ENCODE measurements around the gene TADA2B. TPM values are rescaled to one million over a fixed set of nuclear protein-coding genes. Genes with fewer than 3 reads are reported as not detected.

The TADA2B gene
- total RNA-seq, 6 donors from 2014 or later: 20.8 to 29.0 (median 26.2) TPM

DNA sequence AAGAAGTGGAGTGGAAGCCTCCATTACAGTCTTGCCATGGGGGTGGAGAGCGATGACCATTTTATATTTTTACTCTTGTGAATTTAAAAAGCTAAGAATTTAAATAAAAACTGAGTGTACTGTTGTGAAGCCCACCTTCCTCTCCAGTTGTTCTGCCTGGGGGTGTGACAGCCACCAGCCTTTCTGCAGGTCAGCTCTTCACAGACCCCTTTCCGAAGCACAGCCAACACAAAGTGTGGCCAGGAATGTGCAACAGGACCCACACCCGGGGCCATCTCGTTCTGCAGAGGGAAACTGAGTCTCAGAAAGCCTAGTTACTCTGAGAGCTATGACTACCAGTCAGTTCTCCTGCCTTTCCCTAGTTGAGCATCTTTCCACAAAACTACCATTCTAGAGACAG, 23.3 kb downstream of the TADA2B start:
- DNase-seq (no peak), ATAC-seq (ENCODE audit: low FRiP score in 2 of 2) (no peak)
- H3K27me3 ChIP-seq: no peaks in the 10 kb centered on the region
- TF ChIP-seq EP300 (IDR thresholded peaks at IDR 0.05) (no peak), POLR2AphosphoS5 (IDR thresholded peaks at IDR 0.05) (no peak), POLR2A (IDR thresholded peaks at IDR 0.05) (no peak)
- TF ChIP-seq, protein P1, sequence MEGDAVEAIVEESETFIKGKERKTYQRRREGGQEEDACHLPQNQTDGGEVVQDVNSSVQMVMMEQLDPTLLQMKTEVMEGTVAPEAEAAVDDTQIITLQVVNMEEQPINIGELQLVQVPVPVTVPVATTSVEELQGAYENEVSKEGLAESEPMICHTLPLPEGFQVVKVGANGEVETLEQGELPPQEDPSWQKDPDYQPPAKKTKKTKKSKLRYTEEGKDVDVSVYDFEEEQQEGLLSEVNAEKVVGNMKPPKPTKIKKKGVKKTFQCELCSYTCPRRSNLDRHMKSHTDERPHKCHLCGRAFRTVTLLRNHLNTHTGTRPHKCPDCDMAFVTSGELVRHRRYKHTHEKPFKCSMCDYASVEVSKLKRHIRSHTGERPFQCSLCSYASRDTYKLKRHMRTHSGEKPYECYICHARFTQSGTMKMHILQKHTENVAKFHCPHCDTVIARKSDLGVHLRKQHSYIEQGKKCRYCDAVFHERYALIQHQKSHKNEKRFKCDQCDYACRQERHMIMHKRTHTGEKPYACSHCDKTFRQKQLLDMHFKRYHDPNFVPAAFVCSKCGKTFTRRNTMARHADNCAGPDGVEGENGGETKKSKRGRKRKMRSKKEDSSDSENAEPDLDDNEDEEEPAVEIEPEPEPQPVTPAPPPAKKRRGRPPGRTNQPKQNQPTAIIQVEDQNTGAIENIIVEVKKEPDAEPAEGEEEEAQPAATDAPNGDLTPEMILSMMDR (IDR thresholded peaks at IDR 0.05): no peak
- WGBS, 2 donors: 88 to 92% methylated on average over 4 of the region's 4 CpGs
- peaks cover 7 to 35% (median 23%) of the 10 kb centered on the region in 4 donors for H3K36me3 ChIP-seq
- peak overlapping the region in 3 of 4 donors; percentile 92 to 97 (median 92) for H3K27ac ChIP-seq
- H3K4me3 ChIP-seq: peak overlapping the region in 2 of 4 donors; percentile 73 to 100
- H3K9me3 ChIP-seq: no peaks in the 10 kb centered on the region
- H3K4me1 ChIP-seq: peaks cover 18 to 34% (median 24%) of the 10 kb centered on the region in 4 donors

DNA sequence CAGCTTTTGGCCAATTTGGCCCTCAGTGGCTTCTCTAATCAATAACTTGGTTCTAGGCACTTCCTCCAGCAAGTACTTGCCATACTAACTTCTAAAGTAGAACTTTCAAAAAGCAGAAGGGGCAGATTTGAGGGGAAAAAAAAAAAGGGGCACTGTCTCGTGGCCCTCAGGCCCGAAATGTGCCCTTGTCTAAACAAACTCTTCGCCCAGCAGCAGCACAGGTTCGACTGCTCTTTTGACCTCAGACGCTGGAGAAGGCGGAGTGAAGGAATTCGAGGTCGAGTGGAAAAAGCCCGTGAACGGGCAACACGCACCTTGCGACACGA, 23.9 kb downstream of the TADA2B start:
- H3K27ac ChIP-seq: peak overlapping the region; percentile 91 to 97 (median 92)
- peaks cover 3 to 29% (median 17%) of the 10 kb centered on the region in 4 donors for H3K36me3 ChIP-seq
- no peaks in the 10 kb centered on the region for H3K27me3 ChIP-seq
- H3K9me3 ChIP-seq: no peaks in the 10 kb centered on the region
- H3K4me3 ChIP-seq: peak overlapping the region; percentile 73 to 100 (median 97)
- ATAC-seq (ENCODE audit: low FRiP score in 2 of 2) (no peak), DNase-seq (no peak)
- 1 to 4% methylated on average over 12 to 13 of the region's 13 CpGs for WGBS, 2 donors
- peaks cover 18 to 34% (median 24%) of the 10 kb centered on the region in 4 donors for H3K4me1 ChIP-seq
- TF ChIP-seq EP300 (IDR thresholded peaks at IDR 0.05): no peak
- TF ChIP-seq, protein P1 (IDR thresholded peaks at IDR 0.05): no peak
- no peak for TF ChIP-seq POLR2AphosphoS5 (IDR thresholded peaks at IDR 0.05)
- TF ChIP-seq POLR2A (IDR thresholded peaks at IDR 0.05): no peak

DNA sequence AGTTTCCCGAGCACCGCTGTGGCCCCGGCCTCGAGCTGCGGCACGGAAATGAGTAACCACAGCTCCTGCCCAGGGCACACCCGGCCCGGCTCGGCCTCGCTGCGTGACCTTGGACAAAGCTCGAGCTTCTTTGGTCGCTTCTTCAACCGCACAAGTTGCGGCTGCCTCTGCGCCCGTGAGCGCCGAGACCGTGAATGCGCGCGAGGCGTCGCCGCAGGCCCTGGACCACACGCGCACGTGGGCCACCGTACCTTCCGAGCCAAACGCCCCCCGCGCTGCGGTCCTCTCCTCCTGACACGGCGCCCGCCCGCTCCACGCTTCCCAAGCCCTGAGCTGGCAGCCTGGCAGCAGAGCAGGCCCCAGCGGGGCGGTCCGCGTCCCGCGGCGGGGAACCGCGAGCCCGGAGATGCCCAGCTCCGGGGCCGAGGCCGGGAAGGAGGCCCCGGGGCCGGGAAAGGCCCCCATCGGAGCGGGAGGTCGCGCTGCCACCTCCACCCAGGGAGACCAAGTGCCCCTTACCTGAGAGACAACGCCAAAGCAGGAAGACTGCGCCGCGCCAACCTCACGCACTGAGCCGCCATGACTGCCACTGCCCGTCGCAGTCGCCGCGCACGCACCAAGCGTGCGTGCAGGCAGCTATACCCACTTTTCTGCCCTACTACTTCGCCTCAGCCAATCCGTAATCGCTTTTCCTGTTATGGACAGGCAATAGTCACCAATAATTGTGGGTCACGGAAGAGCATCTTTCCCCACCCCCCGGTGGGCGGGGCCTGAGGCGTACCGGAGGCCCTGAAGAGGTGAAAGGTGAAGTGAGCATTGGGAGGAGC, 24.5 kb downstream of the TADA2B start, which contains the start of gene GRPEL1:
Gene GRPEL1 (minus strand): TSS at position 613 of the 827 bp plus-strand sequence. CDS start 32 bp downstream, at position 581.
- Histone ChIP-seq H3K4me3 (peak within 1 kb of the TSS; percentile 73 to 100 (median 97)), H3K27ac (peak within 1 kb of the TSS; percentile 91 to 97 (median 92)), H3K9me3 (no peaks in the 10 kb centered on the region), H3K36me3 (peaks cover 2 to 25% (median 14%) of the 10 kb centered on the region in 4 donors), H3K27me3 (no peaks in the 10 kb centered on the region), H3K4me1 (peaks cover 18 to 34% (median 24%) of the 10 kb centered on the region in 4 donors)
- DNase-seq (peak; percentile 93 to 99), ATAC-seq (ENCODE audit: low FRiP score in 2 of 2) (peak; percentile 98 to 99)
- 0% methylated on average over 17 to 37 of the region's 81 CpGs for WGBS, 2 donors
- TF ChIP-seq EP300 (IDR thresholded peaks at IDR 0.05) (peak in 1 of 4 donors; percentile 71), POLR2AphosphoS5 (IDR thresholded peaks at IDR 0.05) (peak; percentile 97 to 100), POLR2A (IDR thresholded peaks at IDR 0.05) (peak; percentile 66 to 98 (median 94))
- TF ChIP-seq, protein P1 (IDR thresholded peaks at IDR 0.05): peak in 4 of 6 experiments; percentile 9 to 22 (median 14)

DNA sequence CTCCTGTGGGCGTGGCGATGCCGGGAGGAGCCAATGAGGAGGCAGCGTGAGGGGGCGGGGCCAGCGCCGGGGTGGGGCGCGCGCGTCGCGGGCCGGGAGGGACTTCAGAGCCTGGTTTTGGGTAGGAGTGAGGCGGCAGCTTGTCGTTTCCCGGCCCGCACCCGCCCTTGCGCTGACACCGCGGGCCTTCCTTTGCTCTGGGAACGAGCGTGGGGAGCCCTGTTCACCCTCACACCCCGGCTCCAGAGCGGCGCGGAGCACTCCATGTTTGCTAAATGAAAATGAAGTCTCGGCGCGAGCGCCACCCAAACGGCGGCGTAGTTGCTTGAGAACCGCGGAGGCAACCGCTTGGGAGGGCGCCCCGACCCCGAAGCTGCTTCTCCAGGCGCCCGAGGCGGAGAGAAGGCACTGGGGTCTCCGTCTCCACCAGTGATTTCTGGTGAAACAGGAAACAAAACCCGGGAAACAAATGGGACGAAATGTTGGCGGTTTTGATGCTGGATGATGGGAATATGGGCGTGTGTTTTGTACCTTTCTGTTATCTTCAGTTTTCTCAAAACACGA, 25.2 kb downstream of the TADA2B start:
- TF ChIP-seq EP300 (IDR thresholded peaks at IDR 0.05) (no peak), POLR2A (IDR thresholded peaks at IDR 0.05) (peak in 2 of 4 donors; percentile 25 to 73)
- H3K27ac ChIP-seq: peak overlapping the region; percentile 91 to 97 (median 92)
- H3K4me3 ChIP-seq: peak overlapping the region; percentile 70 to 100 (median 84)
- 1% methylated on average over 27 to 45 of the region's 50 CpGs for WGBS, 2 donors
- ATAC-seq (ENCODE audit: low FRiP score in 2 of 2): no peak
- DNase-seq: peak in 1 of 2 donors; percentile 100
- no peaks in the 10 kb centered on the region for H3K9me3 ChIP-seq
- H3K27me3 ChIP-seq: no peaks in the 10 kb centered on the region
- peaks cover 18 to 34% (median 24%) of the 10 kb centered on the region in 4 donors for H3K4me1 ChIP-seq
- H3K36me3 ChIP-seq: peaks cover 0 to 19% (median 7%) of the 10 kb centered on the region in 4 donors

DNA sequence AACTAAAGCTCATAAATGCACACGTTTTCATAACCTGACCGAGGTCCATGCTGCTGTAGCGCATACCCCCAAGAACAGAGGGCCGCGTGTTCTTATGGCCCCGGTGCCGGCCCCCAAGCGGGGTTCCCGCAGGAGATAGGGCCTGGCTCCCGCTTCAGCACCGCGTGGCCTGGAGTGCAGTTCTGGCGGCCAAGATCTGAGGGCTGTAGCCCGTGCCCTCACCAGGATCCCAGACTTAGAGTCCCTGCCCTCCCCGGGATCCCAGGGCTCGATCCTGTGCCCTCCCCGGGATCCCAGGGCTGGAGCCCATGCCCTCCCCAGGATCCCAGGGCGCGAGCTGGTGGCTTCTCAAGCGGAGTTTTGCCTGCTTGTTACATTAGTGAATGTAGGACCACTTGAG, 25.7 kb downstream of the TADA2B start:
- TF ChIP-seq POLR2A (IDR thresholded peaks at IDR 0.05): no peak
- TF ChIP-seq EP300 (IDR thresholded peaks at IDR 0.05): no peak
- TF ChIP-seq POLR2AphosphoS5 (IDR thresholded peaks at IDR 0.05): no peak
- TF ChIP-seq, protein P1 (IDR thresholded peaks at IDR 0.05): no peak
- DNase-seq: peak in 1 of 2 donors; percentile 82
- Histone ChIP-seq H3K27ac (peak overlapping the region in 3 of 4 donors; percentile 91 to 97 (median 92)), H3K36me3 (peaks cover 0 to 13% (median 2%) of the 10 kb centered on the region in 4 donors), H3K4me1 (peaks cover 18 to 34% (median 24%) of the 10 kb centered on the region in 4 donors), H3K27me3 (no peaks in the 10 kb centered on the region), H3K4me3 (peak overlapping the region in 3 of 4 donors; percentile 73 to 100 (median 96)), H3K9me3 (no peaks in the 10 kb centered on the region)
- WGBS, 2 donors: 12 to 18% methylated on average over 10 to 19 of the region's 20 CpGs
- ATAC-seq (ENCODE audit: low FRiP score in 2 of 2): no peak

Measured in upper lobe of left lung (tissue), 6 donors.